ENCODE results near the gene IDI2. TPM values are rescaled to one million over a fixed set of nuclear protein-coding genes. Genes with fewer than 3 reads are reported as not detected.
A peak's percentile ranks its signal among the peaks of the same experiment; 100 is the strongest.

The IDI2 gene
- total RNA-seq, 4 donors from 2014 or later: not detected

GRCh38 chr10:995559-995926 lies 30.1 kb downstream of the IDI2 start:
- no peak for TF ChIP-seq POLR2A (IDR thresholded peaks at IDR 0.05)
- TF ChIP-seq, protein P1, sequence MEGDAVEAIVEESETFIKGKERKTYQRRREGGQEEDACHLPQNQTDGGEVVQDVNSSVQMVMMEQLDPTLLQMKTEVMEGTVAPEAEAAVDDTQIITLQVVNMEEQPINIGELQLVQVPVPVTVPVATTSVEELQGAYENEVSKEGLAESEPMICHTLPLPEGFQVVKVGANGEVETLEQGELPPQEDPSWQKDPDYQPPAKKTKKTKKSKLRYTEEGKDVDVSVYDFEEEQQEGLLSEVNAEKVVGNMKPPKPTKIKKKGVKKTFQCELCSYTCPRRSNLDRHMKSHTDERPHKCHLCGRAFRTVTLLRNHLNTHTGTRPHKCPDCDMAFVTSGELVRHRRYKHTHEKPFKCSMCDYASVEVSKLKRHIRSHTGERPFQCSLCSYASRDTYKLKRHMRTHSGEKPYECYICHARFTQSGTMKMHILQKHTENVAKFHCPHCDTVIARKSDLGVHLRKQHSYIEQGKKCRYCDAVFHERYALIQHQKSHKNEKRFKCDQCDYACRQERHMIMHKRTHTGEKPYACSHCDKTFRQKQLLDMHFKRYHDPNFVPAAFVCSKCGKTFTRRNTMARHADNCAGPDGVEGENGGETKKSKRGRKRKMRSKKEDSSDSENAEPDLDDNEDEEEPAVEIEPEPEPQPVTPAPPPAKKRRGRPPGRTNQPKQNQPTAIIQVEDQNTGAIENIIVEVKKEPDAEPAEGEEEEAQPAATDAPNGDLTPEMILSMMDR (IDR thresholded peaks at IDR 0.05): no peak
- no peaks in the 10 kb centered on the region for H3K27me3 ChIP-seq
- no peaks in the 10 kb centered on the region for H3K4me1 ChIP-seq
- H3K4me3 ChIP-seq: no peak overlapping the region
- H3K36me3 ChIP-seq: peaks cover 0 to 76% (median 0%) of the 10 kb centered on the region in 3 donors
- no peak overlapping the region for H3K27ac ChIP-seq
- H3K9me3 ChIP-seq: no peaks in the 10 kb centered on the region
- no peak for DNase-seq

DNA sequence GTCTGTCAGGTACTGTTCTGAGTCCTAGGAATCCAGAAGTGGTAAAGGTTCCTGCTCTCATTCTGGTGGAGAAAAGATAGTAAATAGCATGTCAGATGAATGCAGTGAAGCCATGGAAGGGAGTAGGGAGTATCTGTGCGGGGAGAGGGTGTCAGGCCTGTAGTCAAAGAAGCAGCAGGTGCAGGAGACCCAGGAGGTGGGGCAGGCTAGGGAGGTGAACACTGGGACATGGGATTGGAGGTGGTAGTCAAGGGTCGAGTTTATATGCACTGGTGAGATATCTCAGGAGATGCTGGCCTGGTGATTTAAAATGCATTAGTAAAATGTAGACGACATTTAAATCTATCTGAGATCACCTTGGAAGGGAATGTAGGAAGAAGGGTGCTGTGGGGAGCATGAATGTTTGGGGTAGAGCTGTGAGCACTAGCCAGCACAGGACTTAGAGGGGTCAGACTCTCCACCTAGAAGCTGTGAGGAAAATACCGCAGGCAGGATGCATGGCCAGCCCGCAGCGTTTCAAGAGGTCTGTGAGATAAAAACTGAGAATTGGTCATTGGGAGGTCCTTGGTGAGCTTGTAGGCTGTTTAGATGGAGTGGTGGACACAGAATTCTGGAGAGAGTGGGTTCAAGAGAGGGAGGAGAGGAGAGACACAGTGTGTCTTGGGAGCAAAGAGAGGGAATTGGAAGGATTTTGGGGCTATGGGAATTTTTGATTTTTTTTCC lies 30.7 kb downstream of the IDI2 start:
- no peak for DNase-seq
- Histone ChIP-seq H3K9me3 (no peaks in the 10 kb centered on the region), H3K27ac (no peak overlapping the region), H3K4me1 (peaks cover 0 to 5% (median 0%) of the 10 kb centered on the region in 4 donors), H3K36me3 (peaks cover 0 to 73% (median 0%) of the 10 kb centered on the region in 3 donors), H3K4me3 (no peak overlapping the region), H3K27me3 (no peaks in the 10 kb centered on the region)
- TF ChIP-seq POLR2A (IDR thresholded peaks at IDR 0.05): no peak
- TF ChIP-seq, protein P1 (IDR thresholded peaks at IDR 0.05): no peak

DNA sequence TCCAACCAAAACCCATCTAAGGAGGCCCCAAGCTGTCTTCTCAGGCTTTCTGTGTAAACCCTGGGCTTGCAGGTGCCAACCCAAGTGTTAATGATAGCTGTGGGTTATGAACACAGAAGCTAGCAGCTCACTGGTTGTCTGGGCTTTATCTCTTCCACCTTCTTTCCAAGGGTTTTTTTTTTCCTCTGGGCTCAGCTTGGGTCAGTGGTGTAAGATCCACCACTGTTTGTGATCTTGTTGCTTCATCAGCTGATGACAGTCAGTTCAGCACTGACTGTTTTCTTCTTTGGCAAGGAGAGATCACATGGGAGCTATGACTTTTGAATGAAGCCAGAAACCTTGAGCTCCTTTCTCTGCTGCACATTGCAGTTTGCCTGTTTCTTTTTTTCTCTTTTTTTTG lies 32.8 kb downstream of the IDI2 start:
- H3K9me3 ChIP-seq: no peaks in the 10 kb centered on the region
- DNase-seq: no peak
- peaks cover 0 to 52% (median 0%) of the 10 kb centered on the region in 3 donors for H3K36me3 ChIP-seq

DNA sequence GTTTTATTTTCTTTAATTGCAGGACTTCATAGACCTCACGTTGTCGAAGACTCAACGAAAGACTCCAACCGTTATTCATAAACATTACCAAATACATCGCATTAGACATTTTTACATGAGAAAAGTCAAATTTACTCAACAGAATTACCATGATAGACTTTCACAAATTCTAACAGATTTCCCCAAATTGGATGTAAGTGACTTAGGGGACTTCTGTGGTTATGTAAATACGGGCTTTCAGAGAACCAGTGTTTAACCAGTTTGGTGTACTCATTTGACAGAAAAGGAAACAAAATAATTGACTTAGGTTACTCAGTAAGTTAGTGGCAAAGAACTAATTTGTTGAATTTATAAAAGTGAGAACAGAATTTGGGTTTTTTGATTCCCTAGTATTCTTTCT lies 33.2 kb downstream of the IDI2 start:
- Histone ChIP-seq H3K27me3 (no peaks in the 10 kb centered on the region), H3K4me1 (peaks cover 0 to 19% (median 8%) of the 10 kb centered on the region in 4 donors), H3K27ac (no peak overlapping the region), H3K4me3 (no peak overlapping the region), H3K36me3 (peaks cover 0 to 48% (median 0%) of the 10 kb centered on the region in 3 donors), H3K9me3 (no peaks in the 10 kb centered on the region)
- TF ChIP-seq POLR2A (IDR thresholded peaks at IDR 0.05): no peak
- TF ChIP-seq, protein P1 (IDR thresholded peaks at IDR 0.05): no peak
- no peak for DNase-seq

More for the DNA sequence above, 32.8 kb downstream of the IDI2 start:
- no peaks in the 10 kb centered on the region for H3K27me3 ChIP-seq
- TF ChIP-seq, protein P1 (IDR thresholded peaks at IDR 0.05): no peak
- no peak for TF ChIP-seq POLR2A (IDR thresholded peaks at IDR 0.05)
- peaks cover 0 to 16% (median 8%) of the 10 kb centered on the region in 4 donors for H3K4me1 ChIP-seq
- H3K4me3 ChIP-seq: no peak overlapping the region
- no peak overlapping the region for H3K27ac ChIP-seq

GRCh38 chr10:990808-991207 lies 34.9 kb downstream of the IDI2 start:
- Histone ChIP-seq H3K4me3 (no peak overlapping the region), H3K27me3 (no peaks in the 10 kb centered on the region), H3K4me1 (peaks cover 0 to 25% (median 8%) of the 10 kb centered on the region in 4 donors), H3K9me3 (no peaks in the 10 kb centered on the region), H3K27ac (no peak overlapping the region), H3K36me3 (peaks cover 0 to 31% (median 0%) of the 10 kb centered on the region in 3 donors)
- TF ChIP-seq, protein P1 (IDR thresholded peaks at IDR 0.05): no peak
- no peak for TF ChIP-seq POLR2A (IDR thresholded peaks at IDR 0.05)
- DNase-seq: peak in 1 of 3 donors; percentile 24

Data from Peyer's patch (tissue), 4 donors.